Mesendoderm (in vitro differentiated cells): Measurements from ENCODE around the gene CR2.

Experiments
- DNase-seq: peaks from one replicate; pipeline ENCODE4 v3.0.0; 2013
- H2AK5ac ChIP-seq: 2 replicates; pipeline ENCODE4 v1.6.1; 2013; ENCODE audit warnings: low read length, inconsistent platforms
- H2BK120ac ChIP-seq: 2 replicates; pipeline ENCODE4 v1.6.1; 2013; ENCODE audit warnings: low read depth, mild to moderate bottlenecking, low read length, moderate library complexity, mixed read lengths
- H2BK15ac ChIP-seq: replicated peaks from 2 replicates; pipeline ENCODE4 v1.6.1; 2013; ENCODE audit warnings: low read depth, mild to moderate bottlenecking, moderate library complexity
- H2BK5ac ChIP-seq: 2 replicates; pipeline ENCODE4 v1.6.1; 2013; ENCODE audit warnings: low read length, inconsistent platforms
- H3K18ac ChIP-seq: 2 replicates; pipeline ENCODE4 v1.6.1; 2013; ENCODE audit warnings: mild to moderate bottlenecking, low read length, mixed read lengths
- H3K23ac ChIP-seq: one replicate; pipeline ENCODE4 v1.6.1; 2013; ENCODE audit warnings: low read length
- H3K27ac ChIP-seq: 2 replicates; pipeline ENCODE4 v1.5.1; 2013; ENCODE audit warnings: low read depth, mild to moderate bottlenecking, inconsistent platforms, low read length, moderate library complexity
- H3K27me3 ChIP-seq: 2 replicates; pipeline ENCODE4 v1.6.1; 2013; ENCODE audit warnings: low read length, control low read depth, mild to moderate bottlenecking, inconsistent platforms; ENCODE audit not compliant: insufficient read depth, poor library complexity
- H3K36me3 ChIP-seq: 2 replicates; pipeline ENCODE4 v1.6.1; 2013; ENCODE audit warnings: low read length, inconsistent platforms; ENCODE audit not compliant: control insufficient read depth, insufficient read depth
- H3K4ac ChIP-seq: one replicate; pipeline ENCODE4 v1.6.1; 2013; ENCODE audit warnings: low read depth, mild to moderate bottlenecking, low read length, moderate library complexity
- H3K4me1 ChIP-seq: 2 replicates; pipeline ENCODE4 v1.6.1; 2013; ENCODE audit warnings: low read depth, low read length, inconsistent platforms; ENCODE audit not compliant: control insufficient read depth
- H3K4me2 ChIP-seq: 2 replicates; pipeline ENCODE4 v1.6.1; 2013; ENCODE audit warnings: low read length
- H3K4me3 ChIP-seq: 2 replicates; pipeline ENCODE4 v1.5.1; 2013; ENCODE audit warnings: mild to moderate bottlenecking, low read length
- H3K56ac ChIP-seq: one replicate; pipeline ENCODE4 v1.6.1; 2013; ENCODE audit warnings: low read length
- H3K79me1 ChIP-seq: 2 replicates; pipeline ENCODE4 v1.6.1; 2013; ENCODE audit warnings: low read length, inconsistent platforms
- H3K79me2 ChIP-seq: 2 replicates; pipeline ENCODE4 v1.6.1; 2013; ENCODE audit warnings: mild to moderate bottlenecking, low read length; ENCODE audit not compliant: control insufficient read depth, insufficient read depth
- H3K9ac ChIP-seq: 2 replicates; pipeline ENCODE4 v1.6.1; 2013; ENCODE audit warnings: low read length, inconsistent platforms
- H4K5ac ChIP-seq: one replicate; pipeline ENCODE4 v1.6.1; 2013; ENCODE audit warnings: low read length
- H4K8ac ChIP-seq: one replicate; pipeline ENCODE4 v1.6.1; 2013; ENCODE audit warnings: low read depth, mild to moderate bottlenecking, control low read depth, low read length, moderate library complexity
- whole genome bisulfite sequencing: extraction: QIAGEN DNeasy Blood & Tissue Kit; methylation state at CpG from one replicate; pipeline ENCODE4 v1.1.7; 2013; ENCODE audit warnings: low lambda C conversion rate, missing lambda C conversion rate; ENCODE audit not compliant: insufficient coverage; ENCODE audit errors: extremely low coverage; 5-methylcytosine and 5-hydroxymethylcytosine counted together

Gene CR2

DNA sequence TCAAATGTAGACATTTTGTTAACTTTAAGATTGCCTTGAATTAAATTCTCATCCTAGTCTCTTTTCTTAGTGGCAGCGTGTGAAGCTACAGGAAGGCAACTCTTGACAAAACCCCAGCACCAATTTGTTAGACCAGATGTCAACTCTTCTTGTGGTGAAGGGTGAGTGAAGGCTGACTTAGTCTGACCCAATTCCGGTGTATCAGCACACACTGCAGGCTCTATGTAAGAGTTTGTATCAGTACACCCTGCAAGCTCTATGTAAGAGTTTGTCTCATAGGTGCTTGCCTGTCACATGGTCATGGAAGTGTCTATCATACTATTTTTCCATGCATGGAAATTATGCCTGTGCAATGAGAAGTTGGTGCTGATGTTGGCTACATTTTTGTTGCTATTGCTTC, 16.8 kb downstream of the CR2 start:
- Histone ChIP-seq H3K4me2 (no peak overlapping the region), H3K36me3 (no peaks in the 10 kb centered on the region), H3K4me3 (no peak overlapping the region), H2AK5ac (no peak overlapping the region), H3K27ac (no peak overlapping the region), H3K4me1 (no peaks in the 10 kb centered on the region), H3K79me1 (no peaks in the 10 kb centered on the region), H4K5ac (no peak overlapping the region), H2BK120ac (no peak overlapping the region), H3K9ac (no peak overlapping the region), H3K23ac (no peak overlapping the region), H3K79me2 (no peaks in the 10 kb centered on the region), H3K18ac (no peak overlapping the region), H4K8ac (no peak overlapping the region), H2BK5ac (no peak overlapping the region), H3K56ac (no peak overlapping the region), H2BK15ac (no peak overlapping the region), H3K4ac (no peak overlapping the region), H3K27me3 (no peaks in the 10 kb centered on the region)
- WGBS = no CpG with 5 or more reads among the region's 2 CpGs
- no peak for DNase-seq

DNA sequence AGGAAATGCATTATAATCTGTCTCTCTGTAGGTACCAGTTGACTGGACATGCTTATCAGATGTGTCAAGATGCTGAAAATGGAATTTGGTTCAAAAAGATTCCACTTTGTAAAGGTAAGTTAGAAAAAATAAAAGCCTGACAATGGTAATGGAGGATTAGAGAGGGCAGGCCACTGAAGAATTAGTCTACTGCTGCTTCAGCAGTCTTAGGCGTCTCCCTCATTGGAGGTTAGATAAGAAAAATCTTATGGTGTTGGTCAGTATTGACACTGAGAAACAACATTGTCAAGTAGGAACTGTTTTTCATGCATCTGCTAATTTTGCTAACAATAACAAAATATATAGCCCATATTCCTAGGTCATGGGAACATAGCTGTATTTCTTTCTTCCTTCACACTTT, 20.1 kb downstream of the CR2 start:
- Histone ChIP-seq H3K27me3 (no peaks in the 10 kb centered on the region), H3K27ac (no peak overlapping the region), H3K79me1 (no peaks in the 10 kb centered on the region), H3K4me1 (no peaks in the 10 kb centered on the region), H3K56ac (no peak overlapping the region), H4K8ac (no peak overlapping the region), H2BK5ac (no peak overlapping the region), H3K4ac (no peak overlapping the region), H3K4me3 (no peak overlapping the region), H3K23ac (no peak overlapping the region), H2AK5ac (no peak overlapping the region), H3K79me2 (no peaks in the 10 kb centered on the region), H3K4me2 (no peak overlapping the region), H2BK120ac (no peak overlapping the region), H3K9ac (no peak overlapping the region), H3K36me3 (no peaks in the 10 kb centered on the region), H3K18ac (no peak overlapping the region), H4K5ac (no peak overlapping the region), H2BK15ac (no peak overlapping the region)
- no peak for DNase-seq
- no CpG with 5 or more reads among the region's 1 CpG for WGBS

DNA sequence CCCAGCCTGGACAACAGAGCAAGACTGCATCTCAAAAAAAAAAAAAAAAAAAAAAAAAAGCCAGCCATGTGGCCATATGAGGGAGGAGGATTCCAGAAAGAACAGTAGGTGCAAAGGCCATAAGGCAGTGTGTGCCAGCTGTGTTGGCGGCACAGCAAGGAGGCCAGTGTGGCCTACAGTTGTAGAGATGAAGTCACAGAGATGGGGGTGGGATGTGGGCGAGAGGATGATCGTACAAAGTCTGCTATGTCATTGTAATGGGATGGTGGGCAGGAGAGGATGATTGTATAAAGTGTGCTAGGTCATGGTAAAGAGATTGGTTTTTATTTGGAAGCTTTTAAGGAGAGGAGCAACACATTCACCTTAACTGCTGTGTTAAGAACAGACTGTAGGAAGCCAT, 32.1 kb downstream of the CR2 start:
- Histone ChIP-seq H3K18ac (no peak overlapping the region), H3K79me1 (no peaks in the 10 kb centered on the region), H3K56ac (no peak overlapping the region), H4K8ac (no peak overlapping the region), H2BK15ac (no peak overlapping the region), H3K79me2 (no peaks in the 10 kb centered on the region), H2BK120ac (no peak overlapping the region), H3K4me2 (no peak overlapping the region), H3K27ac (no peak overlapping the region), H3K27me3 (no peaks in the 10 kb centered on the region), H3K4me1 (no peaks in the 10 kb centered on the region), H2BK5ac (no peak overlapping the region), H3K4me3 (no peak overlapping the region), H3K23ac (no peak overlapping the region), H2AK5ac (no peak overlapping the region), H3K36me3 (no peaks in the 10 kb centered on the region), H3K9ac (no peak overlapping the region), H4K5ac (no peak overlapping the region), H3K4ac (no peak overlapping the region)
- no CpG with 5 or more reads among the region's 3 CpGs for WGBS
- DNase-seq = no peak

DNA sequence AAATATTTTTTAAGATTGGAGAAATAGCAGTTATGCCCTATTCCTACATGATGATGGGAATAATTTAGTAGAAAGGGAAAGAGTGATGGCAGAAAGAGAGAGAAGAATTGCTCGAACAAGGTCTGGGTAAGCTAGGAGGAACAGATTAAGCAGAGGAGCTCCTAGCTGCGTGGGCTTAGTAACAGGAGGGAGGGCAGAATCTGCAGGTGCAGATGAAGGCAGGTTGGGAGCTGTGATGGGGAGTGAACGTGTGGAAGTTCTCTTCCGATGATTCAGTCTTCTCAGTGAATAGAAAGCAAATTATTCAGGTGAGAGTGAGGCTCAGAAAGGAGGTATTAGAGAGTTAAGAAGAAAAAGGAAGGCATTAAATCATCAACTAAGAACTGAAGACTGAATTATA, 33.5 kb downstream of the CR2 start:
- H3K4me1 ChIP-seq = no peaks in the 10 kb centered on the region
- no peak overlapping the region for H3K4ac ChIP-seq
- H2BK5ac ChIP-seq = no peak overlapping the region
- no peak overlapping the region for H4K5ac ChIP-seq
- no peaks in the 10 kb centered on the region for H3K79me2 ChIP-seq
- no peak for DNase-seq
- H4K8ac ChIP-seq = no peak overlapping the region
- H2AK5ac ChIP-seq = no peak overlapping the region
- H3K27ac ChIP-seq = no peak overlapping the region
- no peak overlapping the region for H3K56ac ChIP-seq
- no peaks in the 10 kb centered on the region for H3K79me1 ChIP-seq
- H3K23ac ChIP-seq = no peak overlapping the region
- no peak overlapping the region for H3K4me3 ChIP-seq
- no peak overlapping the region for H2BK120ac ChIP-seq
- no peak overlapping the region for H3K4me2 ChIP-seq
- no peak overlapping the region for H2BK15ac ChIP-seq
- H3K9ac ChIP-seq = no peak overlapping the region
- no peaks in the 10 kb centered on the region for H3K27me3 ChIP-seq
- no peaks in the 10 kb centered on the region for H3K36me3 ChIP-seq
- no CpG with 5 or more reads among the region's 4 CpGs for WGBS
- H3K18ac ChIP-seq = no peak overlapping the region

DNA sequence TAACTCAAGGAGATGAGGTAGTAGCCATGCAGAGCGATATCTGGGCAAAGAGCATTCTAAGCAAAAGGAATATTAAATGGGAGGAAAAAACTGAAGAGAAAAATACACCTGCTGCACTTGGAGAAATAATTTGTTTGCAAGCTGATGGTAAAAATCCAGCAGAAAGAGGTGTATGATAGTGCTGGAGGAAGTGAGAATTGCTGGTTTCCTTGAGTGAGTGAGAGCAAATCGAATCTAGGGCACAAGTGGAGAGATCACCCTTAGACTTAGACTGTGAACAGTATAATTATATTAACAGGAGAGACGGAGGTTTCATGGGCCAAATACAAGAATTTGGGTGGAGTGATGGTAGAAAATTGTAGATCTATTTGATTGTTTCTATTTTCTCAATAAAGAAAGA, 39.1 kb downstream of the CR2 start:
- Histone ChIP-seq H2BK5ac (no peak overlapping the region), H3K4me3 (no peak overlapping the region), H4K8ac (no peak overlapping the region), H2AK5ac (no peak overlapping the region), H4K5ac (no peak overlapping the region), H2BK15ac (no peak overlapping the region), H3K56ac (no peak overlapping the region), H3K4ac (no peak overlapping the region), H3K4me2 (no peak overlapping the region), H3K18ac (no peak overlapping the region), H3K4me1 (no peaks in the 10 kb centered on the region), H2BK120ac (no peak overlapping the region), H3K23ac (no peak overlapping the region), H3K9ac (no peak overlapping the region), H3K27ac (no peak overlapping the region), H3K27me3 (peaks cover 4% of the 10 kb centered on the region), H3K79me1 (no peaks in the 10 kb centered on the region), H3K36me3 (no peaks in the 10 kb centered on the region), H3K79me2 (no peaks in the 10 kb centered on the region)
- no CpG with 5 or more reads among the region's 3 CpGs for WGBS
- no peak for DNase-seq

DNA sequence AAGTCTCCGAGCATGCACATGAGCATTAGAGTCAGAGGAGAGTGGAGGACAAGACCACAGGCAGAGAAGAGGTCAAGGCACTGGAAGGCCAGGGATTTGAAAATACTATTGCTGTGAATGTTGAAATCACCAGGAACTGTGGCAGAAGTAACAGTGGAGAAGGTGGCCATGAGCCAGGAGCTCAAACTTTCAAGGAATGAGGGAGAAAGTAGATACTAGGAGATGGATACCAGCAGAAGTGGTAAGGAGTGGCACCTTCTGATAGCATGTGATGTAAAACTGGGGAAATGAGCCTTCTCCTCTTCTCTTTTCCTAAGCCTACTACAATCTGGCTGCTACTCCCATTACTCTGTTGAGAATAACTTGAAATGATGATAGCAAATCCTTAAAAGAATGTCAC, 40.0 kb downstream of the CR2 start:
- H3K27ac ChIP-seq = no peak overlapping the region
- no peak overlapping the region for H2BK120ac ChIP-seq
- no peak overlapping the region for H2BK15ac ChIP-seq
- no peaks in the 10 kb centered on the region for H3K4me1 ChIP-seq
- no peak overlapping the region for H4K8ac ChIP-seq
- H3K4me2 ChIP-seq = no peak overlapping the region
- DNase-seq = no peak
- no peak overlapping the region for H3K56ac ChIP-seq
- H3K4me3 ChIP-seq = no peak overlapping the region
- no peak overlapping the region for H3K23ac ChIP-seq
- no peaks in the 10 kb centered on the region for H3K79me1 ChIP-seq
- no CpG with 5 or more reads among the region's 1 CpG for WGBS
- no peak overlapping the region for H3K9ac ChIP-seq
- no peak overlapping the region for H2AK5ac ChIP-seq
- H3K27me3 ChIP-seq = peaks cover 4% of the 10 kb centered on the region
- H3K18ac ChIP-seq = no peak overlapping the region
- H3K36me3 ChIP-seq = no peaks in the 10 kb centered on the region
- H4K5ac ChIP-seq = no peak overlapping the region
- no peak overlapping the region for H2BK5ac ChIP-seq
- H3K79me2 ChIP-seq = no peaks in the 10 kb centered on the region
- no peak overlapping the region for H3K4ac ChIP-seq
